IMR-90 (cell line): ENCODE measurements around the gene PIEZO2. TPM values are rescaled to one million over a fixed set of nuclear protein-coding genes. Genes with fewer than 3 reads are reported as not detected.

Experiments used
- ATAC-seq: fragments of 200-7000 bp; cut with Tn5 transposase; 2 replicates; pipeline ENCODE4 v1.9.1; 2020; ENCODE audit warnings: low read depth, mild to moderate bottlenecking, moderate library complexity
- BruUV-seq: library from RNA; stranded (reverse); fragments of 400-500 nt; replicated peaks from 2 replicates; lab custom pipeline; 2021; lab: Mats Ljungman, UMichigan
- CTCF ChIA-PET: fragments of 300-600 bp; formaldehyde crosslinking; extraction: SDS; loops from one replicate; lab custom pipeline; 2021; ENCODE audit warnings: antibody characterized with exemption; lab: Yijun Ruan, JAX
- POLR2A ChIA-PET: fragments of 300-600 bp; sonication (Branson Sonifier 250); formaldehyde crosslinking; loops from one replicate; lab custom pipeline; 2022; ENCODE audit warnings: antibody characterized with exemption; ENCODE audit not compliant: unreplicated experiment; lab: Charles Lee
- DNase-seq: peaks from one replicate; pipeline ENCODE4 v3.0.0; 2013
- H2AFZ ChIP-seq: replicated peaks from 2 replicates; pipeline ENCODE3; 2013; ENCODE audit warnings: low read length, mild to moderate bottlenecking; ENCODE audit not compliant: poor library complexity
- H2AK5ac ChIP-seq: 2 replicates; pipeline ENCODE4 v1.6.1; 2013; ENCODE audit warnings: low read depth, low read length, inconsistent platforms
- H2AK9ac ChIP-seq: replicated peaks from 2 replicates; pipeline ENCODE3; 2013; ENCODE audit warnings: mild to moderate bottlenecking, low read depth, low read length, moderate library complexity; ENCODE audit not compliant: poor library complexity
- H2BK120ac ChIP-seq: 2 replicates; pipeline ENCODE4 v1.6.1; 2013; ENCODE audit warnings: low read depth, low read length, inconsistent platforms
- H2BK15ac ChIP-seq: 3 replicates; pipeline ENCODE4 v1.6.1; 2013; ENCODE audit warnings: low read depth, low read length, inconsistent platforms
- H2BK20ac ChIP-seq: 2 replicates; pipeline ENCODE4 v1.6.1; 2013; ENCODE audit warnings: low read depth, mild to moderate bottlenecking, inconsistent platforms, low read length, moderate library complexity
- H2BK5ac ChIP-seq: 2 replicates; pipeline ENCODE4 v1.6.1; 2013; ENCODE audit warnings: mild to moderate bottlenecking, low read depth, low read length, inconsistent platforms; ENCODE audit not compliant: poor library complexity, severe bottlenecking
- H3K14ac ChIP-seq: replicated peaks from 2 replicates; pipeline ENCODE4 v1.6.1; 2013; ENCODE audit warnings: low read depth, low read length, inconsistent platforms
- H3K18ac ChIP-seq: 2 replicates; pipeline ENCODE4 v1.6.1; 2013; ENCODE audit warnings: low read depth, low read length, control low read depth
- H3K23ac ChIP-seq: 2 replicates; pipeline ENCODE4 v1.6.1; 2013; ENCODE audit warnings: low read depth, low read length, inconsistent platforms
- H3K27ac ChIP-seq: 2 replicates; pipeline ENCODE4 v1.5.1; 2013; ENCODE audit warnings: mild to moderate bottlenecking, control low read depth, low read length; ENCODE audit not compliant: insufficient read depth
- H3K27me3 ChIP-seq: 2 replicates; pipeline ENCODE4 v1.6.1; 2013; ENCODE audit warnings: low read length; ENCODE audit not compliant: control insufficient read depth, insufficient read depth
- H3K36me3 ChIP-seq: 2 replicates; pipeline ENCODE4 v1.6.1; 2013; ENCODE audit warnings: low read length, mixed read lengths; ENCODE audit not compliant: control insufficient read depth, insufficient read depth
- H3K4ac ChIP-seq: 2 replicates; pipeline ENCODE4 v1.6.1; 2013; ENCODE audit warnings: low read depth, low read length, inconsistent platforms
- H3K4me1 ChIP-seq: 2 replicates; pipeline ENCODE4 v1.6.1; 2013; ENCODE audit warnings: low read length, mixed read lengths; ENCODE audit not compliant: control insufficient read depth, insufficient read depth
- H3K4me2 ChIP-seq: 2 replicates; pipeline ENCODE4 v1.6.1; 2013; ENCODE audit warnings: low read depth, mild to moderate bottlenecking, control low read depth, low read length, moderate library complexity
- H3K4me3 ChIP-seq: 2 replicates; pipeline ENCODE4 v1.5.1; 2013; ENCODE audit warnings: low read depth, mild to moderate bottlenecking, control low read depth, low read length, moderate library complexity; ENCODE audit not compliant: insufficient read depth
- H3K56ac ChIP-seq: 2 replicates; pipeline ENCODE4 v1.6.1; 2013; ENCODE audit warnings: low read length, inconsistent platforms; ENCODE audit not compliant: insufficient read depth; ENCODE audit errors: extremely low read depth
- H3K79me1 ChIP-seq, 2 experiments: 2 replicates each; pipeline ENCODE4 v1.6.1; 2013; ENCODE audit warnings: low read length in 2 of 2, inconsistent platforms in 1 of 2, low read depth in 1 of 2
- H3K9ac ChIP-seq: 2 replicates; pipeline ENCODE4 v1.6.1; 2013; ENCODE audit warnings: low read depth, low read length, control low read depth
- H3K9me1 ChIP-seq: 2 replicates; pipeline ENCODE4 v1.6.1; 2013; ENCODE audit warnings: low read length, inconsistent platforms; ENCODE audit not compliant: insufficient read depth
- H3K9me3 ChIP-seq: 2 replicates; pipeline ENCODE4 v1.6.1; 2013; ENCODE audit warnings: low read length; ENCODE audit not compliant: control insufficient read depth, insufficient read depth
- H4K20me1 ChIP-seq: 2 replicates; pipeline ENCODE4 v1.6.1; 2013; ENCODE audit warnings: low read length, inconsistent platforms; ENCODE audit not compliant: insufficient read depth
- H4K5ac ChIP-seq: 2 replicates; pipeline ENCODE4 v1.6.1; 2013; ENCODE audit warnings: mild to moderate bottlenecking, low read depth, low read length, control low read depth
- H4K8ac ChIP-seq, 2 experiments: 2 replicates each; pipeline ENCODE4 v1.6.1; 2013; ENCODE audit warnings: low read depth in 2 of 2, low read length in 2 of 2, control low read depth in 1 of 2, inconsistent platforms in 1 of 2
- H4K91ac ChIP-seq: 2 replicates; pipeline ENCODE4 v1.6.1; 2013; ENCODE audit warnings: low read depth, low read length, inconsistent platforms; ENCODE audit not compliant: insufficient read depth
- BHLHE40 ChIP-seq: fragments of 150-350 bp; IDR thresholded peaks from 2 replicates; pipeline ENCODE4 v1.6.1; 2016; ENCODE audit warnings: mild to moderate bottlenecking, low read depth, low read length
- CEBPB ChIP-seq: IDR thresholded peaks from 2 replicates; pipeline ENCODE4 v1.6.1; 2012; ENCODE audit warnings: low read depth, low read length, improper control_type of control experiment
- ELK1 ChIP-seq: fragments of 150-350 bp; IDR thresholded peaks from 2 replicates; pipeline ENCODE4 v1.6.1; 2016; ENCODE audit warnings: low read depth, mild to moderate bottlenecking, low read length, moderate library complexity, borderline replicate concordance
- MAFK ChIP-seq: IDR thresholded peaks from 2 replicates; pipeline ENCODE4 v1.6.1; 2012; ENCODE audit warnings: low read depth, low read length, improper control_type of control experiment
- MAZ ChIP-seq: IDR thresholded peaks from 2 replicates; pipeline ENCODE4 v1.6.1; 2012; ENCODE audit warnings: low read depth, mild to moderate bottlenecking, low read length, improper control_type of control experiment, moderate library complexity, borderline replicate concordance
- MXI1 ChIP-seq: IDR thresholded peaks from 2 replicates; pipeline ENCODE4 v1.6.1; 2012; ENCODE audit warnings: low read depth, mild to moderate bottlenecking, low read length, moderate library complexity, borderline replicate concordance
- POLR2A ChIP-seq: IDR thresholded peaks from 2 replicates; pipeline ENCODE4 v1.6.1; 2012; ENCODE audit warnings: mild to moderate bottlenecking, low read depth, low read length
- RAD21 ChIP-seq: IDR thresholded peaks from 2 replicates; pipeline ENCODE4 v1.6.1; 2012; ENCODE audit warnings: low read length, improper control_type of control experiment
- RFX5 ChIP-seq: IDR thresholded peaks from 2 replicates; pipeline ENCODE4 v1.8.0; 2012; ENCODE audit warnings: low read depth, mild to moderate bottlenecking, low read length, moderate library complexity
- SMC3 ChIP-seq: fragments of 150-350 bp; IDR thresholded peaks from 2 replicates; pipeline ENCODE4 v1.6.1; 2016; ENCODE audit warnings: low read depth, mild to moderate bottlenecking, antibody characterized with exemption, low read length, moderate library complexity
- WGBS, 2 experiments: methylation state at CpG; one replicate each; pipeline versions ENCODE4 v1.1.5 to v1.1.7; 2013; ENCODE audit warnings: missing lambda C conversion rate in 2 of 2; ENCODE audit not compliant: insufficient read length in 1 of 2; ENCODE audit errors: extremely low coverage in 2 of 2; 5-methylcytosine and 5-hydroxymethylcytosine counted together
- dilution Hi-C: fragments of 300-500 bp; cut with HindIII; formaldehyde crosslinking; loops from one replicate; pipeline ENCODE4 v1.14.3; 2018; ENCODE audit warnings: low sequenced_read_pairs; ENCODE audit not compliant: unreplicated experiment
- in situ Hi-C: fragments of 300-500 bp; cut with MboI; formaldehyde crosslinking; loops from 3 replicates; pipeline ENCODE4 v1.14.3; 2019; ENCODE audit warnings: low sequenced_read_pairs, inconsistent platforms, mixed read lengths
- intact Hi-C: fragments of 100-400 bp; cut with micrococcal nuclease; formaldehyde crosslinking; loops from 2 replicates; pipeline ENCODE4 v1.10.0; 2022
- polyA plus RNA-seq, 3 experiments: library from polyadenylated mRNA; depleted of rRNA; stranded (reverse); fragments of >200 nt; gene quantifications; 2 replicates each; pipeline ENCODE4 v1.2.3, GENCODE V29; 2012; ENCODE audit warnings: low replicate concordance in 1 of 3
- total RNA-seq: library from RNA; depleted of rRNA; stranded (reverse); fragments of >200 nt; gene quantifications from 2 replicates; pipeline ENCODE4 v1.2.3, GENCODE V29; 2012

Gene PIEZO2
- total and polyA plus RNA-seq, 2 of the 4 experiments (the other 2 are of a cell fraction) = 2.4 to 4.1 TPM

- no peak overlapping the region for H2BK5ac ChIP-seq
- no peak overlapping the region for H3K18ac ChIP-seq
- no peak overlapping the region for H3K23ac ChIP-seq
- H3K14ac ChIP-seq = no peak overlapping the region
- H4K5ac ChIP-seq = no peak overlapping the region
- no peaks in the 10 kb centered on the region for H3K9me3 ChIP-seq
- H3K9ac ChIP-seq = no peak overlapping the region
- no peak overlapping the region for H3K4me2 ChIP-seq
- no peak overlapping the region for H3K27ac ChIP-seq
- no peak overlapping the region for H3K4me3 ChIP-seq
- no peak overlapping the region for H4K8ac ChIP-seq
- DNase-seq (no peak), ATAC-seq (no peak)
- H3K9me1 ChIP-seq = no peaks in the 10 kb centered on the region
- H4K91ac ChIP-seq = no peak overlapping the region
- H4K20me1 ChIP-seq = no peaks in the 10 kb centered on the region
- in situ Hi-C loops = no loop called here
- CTCF ChIA-PET = no interaction called here
- no peaks in the 10 kb centered on the region for H3K27me3 ChIP-seq
- no TSS peak for BruUV-seq
- no peak overlapping the region for H2BK120ac ChIP-seq
- TF ChIP-seq RAD21 (no peak), MXI1 (no peak), SMC3 (no peak), MAZ (no peak), CEBPB (no peak), BHLHE40 (no peak), POLR2A (no peak), ELK1 (no peak), RFX5 (no peak), MAFK (no peak)
- no peak overlapping the region for H2AFZ ChIP-seq
- H3K79me1 ChIP-seq = no peaks in the 10 kb centered on the region
- dilution Hi-C loops = no loop called here
- H2AK9ac ChIP-seq = no peak overlapping the region
- H3K56ac ChIP-seq = no peak overlapping the region
- H3K4ac ChIP-seq = no peak overlapping the region
- intact Hi-C loops = no loop called here
- H2BK20ac ChIP-seq = no peak overlapping the region
- WGBS, 2 experiments = 82% methylated on average over 40 of the region's 67 CpGs; no CpG with 5 or more reads in 1 of the 2 experiments
- H3K4me1 ChIP-seq = no peaks in the 10 kb centered on the region
- no peak overlapping the region for H2BK15ac ChIP-seq
- POLR2A ChIA-PET = no interaction called here
- H3K36me3 ChIP-seq = peaks cover 6% of the 10 kb centered on the region; the same call in 1 of the 2 replicates
- H2AK5ac ChIP-seq = no peak overlapping the region
Observed at GRCh38 chr18:10726198-10727068, 422.9 kb downstream of the PIEZO2 start.
